Colonic mucosa (tissue), 4 donors: Measurements from ENCODE around the gene KAZALD1. TPM values are rescaled to one million over a fixed set of nuclear protein-coding genes. Genes with fewer than 3 reads are reported as not detected.

Experiments
- DNase-seq: peaks from one replicate; pipeline ENCODE4 v3.0.0-alpha.2; 2020
- H3K27ac ChIP-seq: fragments of 200-600 bp; one replicate; pipeline ENCODE4 v1.8.0; 2021
- H3K27me3 ChIP-seq: fragments of 200-600 bp; one replicate; pipeline ENCODE4 v1.8.0; 2021
- H3K36me3 ChIP-seq: fragments of 200-600 bp; one replicate; pipeline ENCODE4 v1.8.0; 2021
- H3K4me1 ChIP-seq: fragments of 200-600 bp; one replicate; pipeline ENCODE4 v1.8.0; 2021; ENCODE audit warnings: mild to moderate bottlenecking
- H3K4me3 ChIP-seq: fragments of 200-600 bp; one replicate; pipeline ENCODE4 v1.8.0; 2021
- H3K9ac ChIP-seq, 2 donors: one replicate each; pipeline ENCODE4 v1.7.0; 2013; ENCODE audit warnings: control low read depth in 2 of 2, low read depth in 2 of 2, low read length in 2 of 2
- H3K9me3 ChIP-seq: fragments of 200-600 bp; one replicate; pipeline ENCODE4 v1.8.0; 2021
- intact Hi-C: fragments of 100-400 bp; cut with DNase I; formaldehyde crosslinking; loops from one replicate; pipeline ENCODE4 v1.14.1; 2022
- total RNA-seq, 2 donors: library from RNA; stranded (reverse); fragmentation: NEBNext Ultra II Directional in 1 of 2; extraction: Animal tissue kit (Norgen Biotek cat#: 25700) in 1 of 2; gene quantifications; one replicate each; pipeline ENCODE4 v1.2.1, GENCODE V29; 2021
- TF ChIP-seq, protein P1 (sequence below): fragments of 200-600 bp; IDR thresholded peaks from one replicate; pipeline ENCODE4 v1.8.0; 2022; ENCODE audit warnings: antibody characterized with exemption, mild to moderate bottlenecking
- donor health status: healthy.
- donor health status: DM: no; HTN: no; CAD: no.
- donor health status: DM: no; HTN: no; CAD: no.

KAZALD1 gene, protein sequence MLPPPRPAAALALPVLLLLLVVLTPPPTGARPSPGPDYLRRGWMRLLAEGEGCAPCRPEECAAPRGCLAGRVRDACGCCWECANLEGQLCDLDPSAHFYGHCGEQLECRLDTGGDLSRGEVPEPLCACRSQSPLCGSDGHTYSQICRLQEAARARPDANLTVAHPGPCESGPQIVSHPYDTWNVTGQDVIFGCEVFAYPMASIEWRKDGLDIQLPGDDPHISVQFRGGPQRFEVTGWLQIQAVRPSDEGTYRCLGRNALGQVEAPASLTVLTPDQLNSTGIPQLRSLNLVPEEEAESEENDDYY
- total RNA-seq, result 10 to 100 TPM; 11.5 to 32.4 TPM

DNA sequence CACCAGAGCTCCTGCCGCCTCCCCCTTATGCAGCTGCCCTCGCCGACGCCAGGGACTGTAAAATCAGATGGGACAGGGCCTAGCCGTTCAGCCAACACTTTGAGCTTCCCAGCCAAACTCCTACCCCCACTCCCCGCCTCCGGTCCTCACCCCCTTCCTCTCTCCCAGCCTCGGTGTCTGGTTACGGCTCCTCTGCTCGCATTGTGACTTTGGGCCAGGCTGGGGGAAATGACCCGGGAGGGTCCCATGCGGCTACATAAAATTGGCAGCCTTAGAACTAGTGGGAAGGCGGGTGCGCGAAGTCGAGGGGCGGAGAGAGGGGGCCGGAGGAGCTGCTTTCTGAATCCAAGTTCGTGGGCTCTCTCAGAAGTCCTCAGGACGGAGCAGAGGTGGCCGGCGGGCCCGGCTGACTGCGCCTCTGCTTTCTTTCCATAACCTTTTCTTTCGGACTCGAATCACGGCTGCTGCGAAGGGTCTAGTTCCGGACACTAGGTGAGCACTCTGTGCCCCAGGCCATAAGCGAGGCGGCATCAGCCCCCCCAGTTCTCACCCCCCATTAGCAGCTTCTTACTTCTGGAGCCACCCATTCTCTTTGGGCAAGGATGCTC, at the start of gene KAZALD1:
Gene KAZALD1, plus strand, starts transcription at position 366 of the 608 bp plus-strand sequence. CDS start 604 bp downstream, outside the sequence.
- H3K4me3 ChIP-seq, result peak within 1 kb of the TSS; percentile 60
- H3K27me3 ChIP-seq, result peaks cover 9% of the 10 kb centered on the region
- TF ChIP-seq, protein P1, sequence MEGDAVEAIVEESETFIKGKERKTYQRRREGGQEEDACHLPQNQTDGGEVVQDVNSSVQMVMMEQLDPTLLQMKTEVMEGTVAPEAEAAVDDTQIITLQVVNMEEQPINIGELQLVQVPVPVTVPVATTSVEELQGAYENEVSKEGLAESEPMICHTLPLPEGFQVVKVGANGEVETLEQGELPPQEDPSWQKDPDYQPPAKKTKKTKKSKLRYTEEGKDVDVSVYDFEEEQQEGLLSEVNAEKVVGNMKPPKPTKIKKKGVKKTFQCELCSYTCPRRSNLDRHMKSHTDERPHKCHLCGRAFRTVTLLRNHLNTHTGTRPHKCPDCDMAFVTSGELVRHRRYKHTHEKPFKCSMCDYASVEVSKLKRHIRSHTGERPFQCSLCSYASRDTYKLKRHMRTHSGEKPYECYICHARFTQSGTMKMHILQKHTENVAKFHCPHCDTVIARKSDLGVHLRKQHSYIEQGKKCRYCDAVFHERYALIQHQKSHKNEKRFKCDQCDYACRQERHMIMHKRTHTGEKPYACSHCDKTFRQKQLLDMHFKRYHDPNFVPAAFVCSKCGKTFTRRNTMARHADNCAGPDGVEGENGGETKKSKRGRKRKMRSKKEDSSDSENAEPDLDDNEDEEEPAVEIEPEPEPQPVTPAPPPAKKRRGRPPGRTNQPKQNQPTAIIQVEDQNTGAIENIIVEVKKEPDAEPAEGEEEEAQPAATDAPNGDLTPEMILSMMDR, result no peak
- peak; percentile 58 for DNase-seq
- H3K27ac ChIP-seq, result peak within 1 kb of the TSS; percentile 94
- H3K9me3 ChIP-seq, result no peaks in the 10 kb centered on the region
- peak within 1 kb of the TSS; percentile 85 to 96 for H3K9ac ChIP-seq
- no peaks in the 10 kb centered on the region for H3K36me3 ChIP-seq
- intact Hi-C loops, result no loop called here
- H3K4me1 ChIP-seq, result peaks cover 33% of the 10 kb centered on the region

DNA sequence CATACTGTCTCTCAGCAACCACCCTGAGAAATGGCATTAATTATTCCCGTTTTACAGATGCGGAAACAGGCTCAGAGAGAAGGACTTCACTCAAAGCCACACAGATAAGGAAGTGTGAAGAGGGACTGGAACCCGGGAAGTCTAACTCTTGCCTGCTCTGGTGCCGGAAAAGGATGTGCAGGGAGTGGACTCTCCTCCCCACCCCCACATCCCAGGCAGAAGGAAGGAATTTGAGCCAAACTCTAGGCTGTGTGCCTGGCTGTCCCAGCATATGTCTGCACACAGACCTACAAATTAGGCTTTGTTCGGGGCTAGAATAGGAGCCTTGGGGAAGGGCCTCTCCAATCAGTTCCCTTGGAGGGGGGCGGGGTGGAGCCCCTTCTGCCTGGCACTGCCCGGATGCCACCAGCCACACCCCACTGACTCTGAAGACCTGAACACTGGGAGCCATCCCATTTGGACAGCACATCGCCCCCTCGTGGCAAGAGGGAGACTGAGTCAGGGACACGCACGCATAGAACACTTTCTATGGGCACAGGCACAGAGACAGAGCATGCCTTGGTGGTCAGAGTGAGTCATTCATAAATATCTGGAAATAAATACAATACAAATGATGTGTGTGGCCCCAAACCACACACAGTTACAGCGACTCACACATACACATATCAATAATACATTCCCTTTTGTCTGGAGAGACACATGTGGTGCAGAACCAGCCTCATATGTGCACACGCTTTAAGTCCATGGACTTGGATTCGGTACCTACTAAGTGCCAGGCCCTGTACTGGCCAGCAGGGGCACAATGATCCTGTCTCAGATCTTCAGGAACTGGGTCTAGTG, 49.0 kb upstream of the KAZALD1 start:
- H3K27ac ChIP-seq, result peak overlapping the region; percentile 11

DNA sequence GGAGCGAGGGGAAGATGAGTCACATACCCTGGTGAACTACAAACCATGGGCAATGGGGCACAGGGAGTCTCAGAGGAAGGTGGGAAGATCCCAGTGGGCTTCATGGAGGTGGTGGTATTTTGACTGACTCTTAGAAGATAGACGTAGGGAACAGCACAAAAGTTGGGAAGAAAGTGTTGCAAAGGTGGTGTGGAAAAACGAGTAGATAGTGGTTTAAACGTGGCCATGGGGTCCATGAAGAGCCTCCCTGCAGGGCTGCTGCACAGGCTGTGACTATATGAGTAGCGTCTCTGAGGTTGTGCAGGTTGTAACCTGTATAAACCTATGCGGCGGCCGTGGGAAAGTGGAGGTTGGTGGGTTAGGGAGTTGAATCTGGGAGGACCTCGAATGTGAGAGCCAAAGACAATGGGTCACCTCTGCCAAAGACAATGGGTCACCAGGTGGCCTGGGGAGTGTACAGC, 48.4 kb upstream of the KAZALD1 start:
- DNase-seq, result no peak
- TF ChIP-seq, protein P1, result no peak
- Histone ChIP-seq H3K36me3 (no peaks in the 10 kb centered on the region), H3K9ac (no peak overlapping the region), H3K9me3 (no peaks in the 10 kb centered on the region), H3K27me3 (no peaks in the 10 kb centered on the region), H3K4me1 (no peaks in the 10 kb centered on the region), H3K27ac (peak overlapping the region; percentile 11), H3K4me3 (no peak overlapping the region)
- intact Hi-C loops, result no loop called here

More for the DNA sequence above, 49.0 kb upstream of the KAZALD1 start:
- no peak overlapping the region for H3K9ac ChIP-seq
- TF ChIP-seq, protein P1, result peak; percentile 78
- no peaks in the 10 kb centered on the region for H3K4me1 ChIP-seq
- H3K9me3 ChIP-seq, result no peaks in the 10 kb centered on the region
- H3K36me3 ChIP-seq, result no peaks in the 10 kb centered on the region
- intact Hi-C loops, result no loop called here
- H3K4me3 ChIP-seq, result no peak overlapping the region
- H3K27me3 ChIP-seq, result no peaks in the 10 kb centered on the region
- DNase-seq, result peak; percentile 92

DNA sequence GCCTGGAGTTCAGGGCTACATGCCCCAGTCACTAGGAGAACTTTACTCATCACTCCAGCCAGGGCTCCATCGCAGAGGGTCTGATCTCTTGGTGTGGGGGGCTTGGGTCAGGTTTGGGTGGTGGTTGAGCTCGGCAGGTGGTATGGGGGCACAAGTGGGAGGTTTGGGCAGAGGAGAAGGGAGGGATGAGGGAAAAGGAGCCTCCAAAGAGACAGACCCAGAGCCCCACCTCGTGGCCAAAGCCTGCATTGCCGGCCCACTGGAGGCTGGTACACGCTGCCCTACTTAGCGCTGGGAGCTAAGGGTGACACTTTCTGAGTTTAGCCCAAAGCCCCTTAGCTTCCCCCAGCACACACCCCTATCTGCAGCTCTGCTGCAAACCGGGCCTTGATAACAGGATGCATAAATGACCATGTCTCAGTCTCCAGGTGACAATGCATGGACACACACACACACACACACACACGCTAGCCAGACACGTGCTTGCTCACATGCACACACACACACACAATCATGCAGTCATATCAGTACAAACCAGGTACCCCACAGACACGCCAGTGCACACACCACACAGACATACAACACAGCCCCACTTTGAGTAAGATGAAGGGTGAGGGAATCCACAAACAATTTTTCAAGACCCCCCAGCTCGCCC, 47.4 kb upstream of the KAZALD1 start:
- DNase-seq, result peak; percentile 89
- intact Hi-C loops, result no loop called here
- peaks cover 5% of the 10 kb centered on the region for H3K27me3 ChIP-seq
- no peak overlapping the region for H3K4me3 ChIP-seq
- H3K9ac ChIP-seq, result no peak overlapping the region
- no peaks in the 10 kb centered on the region for H3K9me3 ChIP-seq
- H3K36me3 ChIP-seq, result no peaks in the 10 kb centered on the region
- no peaks in the 10 kb centered on the region for H3K4me1 ChIP-seq
- TF ChIP-seq, protein P1, result peak; percentile 83
- H3K27ac ChIP-seq, result no peak overlapping the region
